A549 (cell line): ENCODE data around the gene PROX2. TPM values are rescaled to one million over a fixed set of nuclear protein-coding genes. Genes with fewer than 3 reads are reported as not detected.

Experiments
- ATAC-seq, 2 experiments: fragments of 200-7000 bp in 1 of 2; fragments of >200 bp in 1 of 2; cut with Nextera tagmentation in 1 of 2; cut with Tn5 transposase in 1 of 2; 3 replicates each; pipeline versions ENCODE4 v1.8.0 to v1.9.1; 2018 to 2020; ENCODE audit warnings: mild to moderate bottlenecking in 1 of 2, moderate library complexity in 1 of 2
- CTCF ChIA-PET: fragments of 300-600 bp; sonication (Branson Sonifier 250); formaldehyde crosslinking; extraction: SDS; loops from one replicate; lab custom pipeline; 2021; ENCODE audit warnings: antibody characterized with exemption, inconsistent platforms; lab: Yijun Ruan, JAX
- POLR2A ChIA-PET: fragments of 350-600 bp; formaldehyde crosslinking; extraction: SDS; loops from one replicate; lab custom pipeline; 2021; ENCODE audit warnings: antibody characterized with exemption, inconsistent platforms; lab: Yijun Ruan, JAX
- DNase-seq, 2 experiments: peaks; one replicate each; pipeline versions ENCODE4 v3.0.0 to v3.0.0-alpha.2; 2011 to 2016; ENCODE audit warnings: low read depth in 1 of 2, low spot score in 1 of 2
- FAIRE-seq: peaks from 2 replicates; lab custom pipeline; 2011; peaks lifted over from hg19 to GRCh38; lab: Jason Lieb, UNC
- H3K27ac ChIP-seq, 2 experiments: fragments of >200 bp; sonication (Bioruptor Twin); formaldehyde crosslinking; 3 replicates each; pipeline ENCODE4 v1.5.1; 2016 to 2017
- H3K4me1 ChIP-seq: fragments of >200 bp; sonication (Bioruptor Twin); formaldehyde crosslinking; 3 replicates; pipeline ENCODE4 v1.6.1; 2016
- H3K4me2 ChIP-seq: fragments of >200 bp; sonication (Bioruptor Twin); formaldehyde crosslinking; 3 replicates; pipeline ENCODE4 v1.6.1; 2016
- H3K4me3 ChIP-seq: fragments of >200 bp; sonication (Bioruptor Twin); formaldehyde crosslinking; 3 replicates; pipeline ENCODE4 v1.5.1; 2016
- H3K9me3 ChIP-seq: fragments of >200 bp; sonication (Bioruptor Twin); formaldehyde crosslinking; 3 replicates; pipeline ENCODE4 v1.6.1; 2016
- ATOH8 ChIP-seq: fragments of 250-450 bp; sonication (Bioruptor Pico); IDR thresholded peaks from 2 replicates; pipeline ENCODE4 v1.5.0; 2020; ENCODE audit warnings: low read depth, mild to moderate bottlenecking, moderate library complexity
- BHLHE40 ChIP-seq: IDR thresholded peaks from 2 replicates; pipeline ENCODE4 v1.6.1; 2012; ENCODE audit warnings: low read depth, low read length, inconsistent platforms
- CHD2 ChIP-seq: fragments of 150-350 bp; IDR thresholded peaks from 2 replicates; pipeline ENCODE4 v1.6.1; 2014; ENCODE audit warnings: low read length; ENCODE audit not compliant: partially characterized antibody
- CHD4 ChIP-seq: fragments of 200-600 bp; sonication (generic); IDR thresholded peaks from 2 replicates; pipeline ENCODE4 v1.6.1; 2016; ENCODE audit warnings: antibody characterized with exemption, mild to moderate bottlenecking, borderline replicate concordance
- CTCF ChIP-seq: fragments of >200 bp; sonication (Bioruptor Twin); formaldehyde crosslinking; IDR thresholded peaks from 3 replicates; pipeline ENCODE4 v1.5.1; 2016
- E2F6 ChIP-seq: IDR thresholded peaks from 2 replicates; pipeline ENCODE4 v1.6.1; 2012; ENCODE audit warnings: low read depth, borderline replicate concordance
- EHMT2 ChIP-seq: fragments of 200-600 bp; sonication (generic); IDR thresholded peaks from 2 replicates; pipeline ENCODE4 v1.6.1; 2016; ENCODE audit warnings: antibody characterized with exemption, low read depth, mild to moderate bottlenecking, moderate library complexity
- FOSB ChIP-seq: fragments of 250-450 bp; sonication (Bioruptor Pico); IDR thresholded peaks from 2 replicates; pipeline ENCODE4 v1.5.0; 2020; ENCODE audit warnings: mild to moderate bottlenecking, moderate library complexity
- HES2 ChIP-seq: fragments of >200 bp; sonication (Bioruptor Twin); formaldehyde crosslinking; IDR thresholded peaks from 2 replicates; pipeline ENCODE4 v1.6.1; 2016
- HOXB5 ChIP-seq: fragments of 250-450 bp; sonication (Bioruptor Pico); IDR thresholded peaks from 2 replicates; pipeline ENCODE4 v1.5.0; 2020; ENCODE audit warnings: mild to moderate bottlenecking, moderate library complexity
- JUNB ChIP-seq: fragments of >200 bp; sonication (Bioruptor Twin); formaldehyde crosslinking; IDR thresholded peaks from 2 replicates; pipeline ENCODE4 v1.6.1; 2016
- KDM5A ChIP-seq: fragments of 200-600 bp; sonication (generic); IDR thresholded peaks from 2 replicates; pipeline ENCODE4 v1.6.1; 2016; ENCODE audit warnings: antibody characterized with exemption, mild to moderate bottlenecking
- NFE2L2 ChIP-seq: fragments of 150-350 bp; conservative IDR thresholded peaks from 2 replicates; pipeline ENCODE4 v1.6.1; 2014; ENCODE audit warnings: low read length
- NPAS2 ChIP-seq: fragments of 250-450 bp; sonication (Bioruptor Pico); IDR thresholded peaks from 2 replicates; pipeline ENCODE4 v1.8.0; 2022; ENCODE audit warnings: mild to moderate bottlenecking, moderate library complexity, borderline replicate concordance
- NR3C1 ChIP-seq: fragments of >200 bp; sonication (Bioruptor Twin); formaldehyde crosslinking; IDR thresholded peaks from 3 replicates; pipeline ENCODE4 v1.6.1; 2017
- PHF8 ChIP-seq: fragments of 200-600 bp; sonication (generic); IDR thresholded peaks from 2 replicates; pipeline ENCODE4 v1.6.1; 2016; ENCODE audit warnings: low read depth, mild to moderate bottlenecking, antibody characterized with exemption, moderate library complexity, borderline replicate concordance
- RNF2 ChIP-seq: fragments of 200-600 bp; sonication (generic); IDR thresholded peaks from 2 replicates; pipeline ENCODE4 v1.6.1; 2016; ENCODE audit warnings: low read depth, mild to moderate bottlenecking, antibody characterized with exemption, moderate library complexity, borderline replicate concordance
- SMC3 ChIP-seq: fragments of >200 bp; sonication (Bioruptor Twin); formaldehyde crosslinking; IDR thresholded peaks from 3 replicates; pipeline ENCODE4 v1.6.1; 2018; ENCODE audit warnings: inconsistent platforms
- TP53 ChIP-seq: fragments of 250-450 bp; sonication (Bioruptor Pico); IDR thresholded peaks from 2 replicates; pipeline ENCODE4 v1.5.0; 2021; ENCODE audit warnings: mild to moderate bottlenecking, moderate library complexity
- ZFP36 ChIP-seq: fragments of 450-650 bp; IDR thresholded peaks from 2 replicates; pipeline ENCODE4 v1.6.1; 2014; ENCODE audit warnings: borderline replicate concordance; ENCODE audit not compliant: partially characterized antibody
- ZSCAN20 ChIP-seq: fragments of 250-450 bp; sonication (Bioruptor Pico); IDR thresholded peaks from 2 replicates; pipeline ENCODE4 v1.8.0; 2022; ENCODE audit warnings: mild to moderate bottlenecking, moderate library complexity
- WGBS: methylation state at CpG from one replicate; pipeline ENCODE4 v1.1.6; 2017; ENCODE audit errors: missing lambda C conversion rate; 5-methylcytosine and 5-hydroxymethylcytosine counted together
- polyA plus RNA-seq, 4 experiments: library from polyadenylated mRNA; depleted of rRNA in 3 of 4; stranded (reverse); fragments of >200 nt; fragmentation: RNase III in 1 of 4; extraction: RNeasy Plus Mini Kit Qiagen cat#74134 plus additional on column Dnase treatment in 1 of 4; gene quantifications; 2 replicates in 3 of 4; 3 replicates in 1 of 4; pipeline ENCODE4 v1.2.3, GENCODE V29; 2011 to 2017
- TF ChIP-seq, protein P1 (sequence below): fragments of 150-350 bp; IDR thresholded peaks from 2 replicates; pipeline ENCODE4 v1.6.1; 2014; ENCODE audit warnings: low read depth, mild to moderate bottlenecking, low read length
- TF ChIP-seq, protein P2 (sequence below): fragments of 450-650 bp; IDR thresholded peaks from 2 replicates; pipeline ENCODE4 v1.6.1; 2014; ENCODE audit warnings: antibody characterized with exemption

The PROX2 gene
- polyA plus RNA-seq, 2 of the 4 experiments (the other 2 are of a cell fraction), result not detected

- Histone ChIP-seq H3K9me3 (no peaks in the 10 kb centered on the region), H3K27ac (no peak overlapping the region), H3K4me2 (no peak overlapping the region), H3K4me1 (peaks cover 9% of the 10 kb centered on the region; the same call in 2 of the 3 replicates), H3K4me3 (no peak overlapping the region)
- no peak for FAIRE-seq
- TF ChIP-seq, protein P1, sequence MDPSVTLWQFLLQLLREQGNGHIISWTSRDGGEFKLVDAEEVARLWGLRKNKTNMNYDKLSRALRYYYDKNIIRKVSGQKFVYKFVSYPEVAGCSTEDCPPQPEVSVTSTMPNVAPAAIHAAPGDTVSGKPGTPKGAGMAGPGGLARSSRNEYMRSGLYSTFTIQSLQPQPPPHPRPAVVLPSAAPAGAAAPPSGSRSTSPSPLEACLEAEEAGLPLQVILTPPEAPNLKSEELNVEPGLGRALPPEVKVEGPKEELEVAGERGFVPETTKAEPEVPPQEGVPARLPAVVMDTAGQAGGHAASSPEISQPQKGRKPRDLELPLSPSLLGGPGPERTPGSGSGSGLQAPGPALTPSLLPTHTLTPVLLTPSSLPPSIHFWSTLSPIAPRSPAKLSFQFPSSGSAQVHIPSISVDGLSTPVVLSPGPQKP, result no peak
- no peak for TF ChIP-seq FOSB (CRISPR knock-in tag)
- ATAC-seq, result peak in 1 of 2 experiments; percentile 14; a peak in 1 of 6 replicates
- ChIA-PET CTCF (interaction anchor here (2.1 to 12.5 kb wide), 4 partner anchors 12 to 179 kb away, joined by 5 to 226 read pairs (median 130); partner anchors contain the start of gene RPS6KL1), POLR2A (interaction anchor here (0.6 kb wide), 1 partner anchor 159 kb away, joined by 3 read pairs; the partner anchor contains the start of gene ZC2HC1C)
- 84% methylated on average over 10 of the region's 10 CpGs for WGBS
- no peak for DNase-seq
Measured at GRCh38 chr14:74910556-74910955, 34.6 kb upstream of the PROX2 start.

- H3K4me2 ChIP-seq, result no peak overlapping the region
- FAIRE-seq (no peak), ATAC-seq (no peak)
- ChIA-PET POLR2A (no interaction called here), CTCF (interaction anchor here (1.1 to 12.5 kb wide), 8 partner anchors 13 to 454 kb away, joined by 3 to 226 read pairs (median 8); partner anchors contain the start of gene RPS6KL1)
- no peak overlapping the region for H3K4me3 ChIP-seq
- no peak for TF ChIP-seq NPAS2
- no peak for TF ChIP-seq CHD2
- TF ChIP-seq TP53, result no peak
- no peak for TF ChIP-seq CTCF
- TF ChIP-seq KDM5A, result no peak
- no peak for TF ChIP-seq RNF2
- TF ChIP-seq PHF8, result no peak
- no peak for TF ChIP-seq NFE2L2
- no peak for TF ChIP-seq FOSB (CRISPR knock-in tag)
- no peak for TF ChIP-seq CHD4
- TF ChIP-seq HOXB5, result no peak
- no peak for TF ChIP-seq E2F6
- TF ChIP-seq HES2, result no peak
- no peak for TF ChIP-seq EHMT2
- TF ChIP-seq BHLHE40, result no peak
- TF ChIP-seq SMC3, result no peak
- TF ChIP-seq, all 56 proteins: peak for 0
- DNase-seq, result no peak
- 89% methylated on average over 10 of the region's 10 CpGs for WGBS
- Histone ChIP-seq H3K27ac (no peak overlapping the region), H3K4me1 (peaks cover 9% of the 10 kb centered on the region; the same call in 2 of the 3 replicates), H3K9me3 (no peaks in the 10 kb centered on the region)
Measured at GRCh38 chr14:74909911-74910310, 34.0 kb upstream of the PROX2 start.

DNA sequence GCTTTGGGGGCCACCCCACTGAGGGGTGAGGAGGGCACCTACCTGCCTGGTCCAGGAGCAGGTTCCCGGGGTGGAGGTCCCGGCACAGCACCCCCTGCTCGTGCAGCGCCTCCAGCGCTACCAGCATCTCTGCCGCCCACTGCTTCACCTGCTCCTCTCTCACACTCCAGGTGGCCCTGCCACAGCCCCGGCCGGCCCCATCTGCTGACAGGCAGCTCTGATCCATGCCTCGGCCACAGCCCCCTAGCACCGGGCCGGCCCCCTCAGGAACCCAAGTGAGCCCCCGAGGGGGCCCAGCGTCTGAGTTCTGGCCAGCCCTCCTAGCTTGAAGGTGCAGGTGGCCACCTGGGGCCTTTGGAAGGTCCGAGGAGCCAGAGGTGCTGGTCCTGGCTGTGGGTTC lies 33.6 kb upstream of the PROX2 start:
- DNase-seq (no peak), FAIRE-seq (no peak), ATAC-seq (no peak)
- 91% methylated on average over 11 of the region's 14 CpGs for WGBS
- H3K27ac ChIP-seq, result no peak overlapping the region
- TF ChIP-seq NR3C1 (no peak), ZFP36 (no peak), ATOH8 (CRISPR knock-in tag) (no peak), ZSCAN20 (CRISPR knock-in tag) (no peak), JUNB (no peak), KDM5A (no peak), CHD4 (no peak)
- TF ChIP-seq, protein P2, sequence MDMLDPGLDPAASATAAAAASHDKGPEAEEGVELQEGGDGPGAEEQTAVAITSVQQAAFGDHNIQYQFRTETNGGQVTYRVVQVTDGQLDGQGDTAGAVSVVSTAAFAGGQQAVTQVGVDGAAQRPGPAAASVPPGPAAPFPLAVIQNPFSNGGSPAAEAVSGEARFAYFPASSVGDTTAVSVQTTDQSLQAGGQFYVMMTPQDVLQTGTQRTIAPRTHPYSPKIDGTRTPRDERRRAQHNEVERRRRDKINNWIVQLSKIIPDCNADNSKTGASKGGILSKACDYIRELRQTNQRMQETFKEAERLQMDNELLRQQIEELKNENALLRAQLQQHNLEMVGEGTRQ, result no peak
- TF ChIP-seq, protein P1, result no peak
- no peak overlapping the region for H3K4me2 ChIP-seq
- peaks cover 9% of the 10 kb centered on the region; the same call in 2 of the 3 replicates for H3K4me1 ChIP-seq
- H3K4me3 ChIP-seq, result no peak overlapping the region
- POLR2A ChIA-PET, result no interaction called here
- no peaks in the 10 kb centered on the region for H3K9me3 ChIP-seq
- CTCF ChIA-PET, result interaction anchor here (1.1 to 12.5 kb wide), 8 partner anchors 14 to 455 kb away, joined by 3 to 226 read pairs (median 8); no protein-coding TSS in a partner anchor
